Stimulated activated CD8-positive, alpha-beta memory T cell treated with anti-CD3 and anti-CD28 coated beads, Interleukin-4, amount 100 ng/mL, for 1 hour (primary cell): ENCODE measurements around the gene SLC5A2.
"Not testable (repeated sequence)": the region's sequence is repeated elsewhere in the genome, so short reads cannot be mapped to it uniquely, and the experiment has no call there.

Experiments
- DNase-seq, 2 donors: peaks; one replicate each; pipeline ENCODE4 v3.0.0-alpha.2; 2020; ENCODE audit warnings: low read depth in 2 of 2, low spot score in 1 of 2

The SLC5A2 gene

DNA sequence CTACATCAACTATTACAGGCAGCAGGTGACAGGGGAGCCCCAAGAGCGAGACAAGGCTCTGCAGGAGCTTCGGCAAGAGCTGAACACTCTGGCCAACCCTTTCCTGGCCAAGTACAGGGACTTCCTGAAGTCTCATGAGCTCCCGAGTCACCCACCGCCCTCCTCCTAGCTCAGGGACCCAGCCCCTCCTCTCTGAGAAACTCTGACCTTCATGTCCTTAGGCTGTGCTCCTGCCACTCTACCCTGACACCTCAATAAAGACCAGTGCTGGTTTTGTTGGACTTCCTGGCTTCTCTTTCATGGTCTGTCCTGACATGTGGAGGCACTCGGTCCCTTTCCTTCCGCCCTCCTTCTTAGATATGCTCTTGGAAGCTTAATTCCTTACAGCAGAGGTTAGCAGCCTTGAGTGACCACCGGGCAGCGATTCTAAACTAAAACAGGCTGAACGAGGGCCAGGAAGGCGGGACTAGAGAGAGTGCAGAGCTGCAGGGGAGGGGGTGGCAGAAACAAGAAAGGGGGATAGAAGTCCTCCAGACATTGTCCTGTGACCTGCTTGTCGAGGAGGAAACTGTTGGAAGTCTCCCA is 45.7 kb downstream of the SLC5A2 start:
- no peak for DNase-seq

GRCh38 chr16:31529108-31529936 is 46.4 kb downstream of the SLC5A2 start:
- no peak for DNase-seq

GRCh38 chr16:31529937-31530312 is 47.0 kb downstream of the SLC5A2 start:
- no peak for DNase-seq

DNA sequence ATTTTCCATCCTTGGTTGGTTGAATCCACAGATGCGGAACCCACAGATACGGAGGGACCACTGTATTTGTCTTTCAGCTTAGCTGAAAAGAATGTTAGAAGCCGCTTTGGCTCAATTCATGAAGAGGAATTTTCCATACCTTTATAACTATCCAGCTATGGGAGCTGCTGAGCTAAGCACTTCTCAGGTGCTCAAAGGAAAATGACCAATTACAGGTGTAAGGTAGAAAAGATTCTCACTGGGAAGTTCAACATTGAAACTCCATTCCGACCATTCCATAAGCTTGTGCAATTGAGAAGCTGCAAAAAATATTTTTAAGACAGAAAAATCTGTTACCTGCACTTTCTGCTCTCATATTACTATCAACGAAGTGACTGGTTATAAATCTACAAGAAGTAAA is 47.5 kb downstream of the SLC5A2 start:
- no peak for DNase-seq

DNA sequence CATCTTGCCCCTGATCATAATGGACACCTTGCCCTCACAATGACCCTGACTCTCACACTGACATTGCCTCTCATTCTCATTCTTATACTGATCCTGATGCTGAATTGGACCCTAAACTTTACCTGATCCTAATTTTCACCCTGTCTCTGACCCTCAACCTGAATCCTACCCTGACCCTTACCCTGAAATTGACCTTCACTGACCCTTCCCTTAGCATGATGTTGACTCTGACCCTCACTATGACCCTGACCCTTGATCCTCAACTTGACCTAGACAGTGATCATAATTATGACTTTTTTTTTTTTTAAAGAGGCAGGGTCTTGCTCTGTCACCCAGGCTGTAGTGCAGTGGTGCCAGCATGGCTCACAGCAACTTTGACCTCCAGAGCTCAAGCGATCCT is 48.2 kb downstream of the SLC5A2 start:
- no peak for DNase-seq

GRCh38 chr16:31532120-31532519 is 49.2 kb downstream of the SLC5A2 start:
- DNase-seq, result no peak

GRCh38 chr16:31532896-31533295 is 50.0 kb downstream of the SLC5A2 start:
- no peak for DNase-seq

- no peak for DNase-seq
Measured at GRCh38 chr16:31535737-31536136, 52.8 kb downstream of the SLC5A2 start.

- no peak for DNase-seq
Measured at GRCh38 chr16:31536804-31537361, 54.0 kb downstream of the SLC5A2 start.

DNA sequence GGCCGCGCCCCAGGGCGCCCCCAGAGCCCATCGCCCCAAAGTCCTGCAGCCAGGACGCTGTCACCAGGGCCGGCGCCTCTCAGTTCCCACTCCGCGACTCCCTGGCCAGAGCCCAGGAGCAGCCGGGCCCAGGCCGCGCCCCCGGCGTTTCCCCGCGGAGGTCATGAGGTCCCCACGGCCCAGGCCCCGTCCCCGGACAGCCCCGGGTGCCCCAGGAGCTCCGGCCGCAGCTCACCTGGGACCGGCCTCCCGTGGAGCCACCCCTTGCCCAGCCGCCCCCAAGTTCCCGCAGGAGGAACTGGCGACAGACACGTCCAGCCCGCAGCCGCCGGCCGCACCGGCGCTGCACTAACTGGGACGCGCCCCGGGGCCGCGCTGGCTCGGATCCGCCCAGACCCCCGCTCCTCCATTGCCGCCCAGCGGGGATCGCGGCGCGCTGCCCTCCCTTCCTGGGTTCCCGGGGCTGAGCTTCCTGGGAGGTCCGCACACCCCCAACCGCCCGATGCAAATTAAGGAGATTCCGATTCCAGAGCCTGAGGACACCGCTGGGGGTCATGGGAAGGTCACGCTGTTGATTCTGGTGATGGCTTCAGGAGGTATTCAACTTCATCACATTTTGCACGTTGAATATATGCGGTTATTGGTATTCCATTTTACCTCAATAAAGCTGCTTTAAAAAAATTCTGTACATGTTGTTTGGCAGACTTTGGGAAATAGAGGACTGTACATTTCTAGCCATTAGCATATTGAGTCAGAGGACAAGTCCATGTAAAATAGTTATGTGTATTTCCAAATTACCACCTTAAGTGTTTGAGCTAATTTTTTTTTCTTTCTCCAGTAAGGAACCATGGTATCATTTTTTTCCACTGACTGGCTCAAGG is 54.7 kb downstream of the SLC5A2 start:
- DNase-seq, result no peak

DNA sequence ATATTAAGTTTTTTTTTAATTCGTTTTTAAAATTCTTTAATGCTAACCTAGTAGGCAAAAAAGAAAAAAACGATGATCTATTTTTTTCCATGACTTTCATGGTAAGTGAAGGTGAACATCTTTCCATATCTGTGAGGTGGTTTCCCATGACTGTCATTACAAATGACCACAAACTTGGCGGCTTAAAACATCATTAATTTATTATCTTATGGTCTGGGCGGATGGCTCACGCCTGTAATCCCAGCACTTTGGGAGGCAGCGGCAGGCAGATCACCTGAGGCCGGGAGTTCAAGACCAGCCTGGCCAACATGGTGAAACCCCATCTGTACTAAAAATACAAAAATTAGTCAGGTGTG is 55.3 kb downstream of the SLC5A2 start:
- DNase-seq, result not testable (repeated sequence)

- not testable (repeated sequence) for DNase-seq
Measured at GRCh38 chr16:31539762-31540161, 56.8 kb downstream of the SLC5A2 start.
